HepG2 (cell line): ENCODE data around the gene PURB. TPM values are rescaled to one million over a fixed set of nuclear protein-coding genes. Genes with fewer than 3 reads are reported as not detected.

Experiments used
- ATAC-seq: fragments of 200-7000 bp; cut with Tn5 transposase; 3 replicates; pipeline ENCODE4 v1.9.1; 2020; ENCODE audit warnings: mild to moderate bottlenecking, moderate library complexity
- BruUV-seq: library from RNA; stranded (reverse); fragments of 400-500 nt; replicated peaks from 2 replicates; lab custom pipeline; 2021; lab: Mats Ljungman, UMichigan
- CTCF ChIA-PET: fragments of 300-600 bp; formaldehyde crosslinking; extraction: SDS; loops from one replicate; lab custom pipeline; 2021; ENCODE audit warnings: low total read pairs, inconsistent platforms, low intra/inter-chr PET ratio; lab: Yijun Ruan, JAX
- POLR2A ChIA-PET: fragments of 350-600 bp; sonication (Branson Sonifier 250); formaldehyde crosslinking; loops from one replicate; lab custom pipeline; 2020; ENCODE audit warnings: antibody characterized with exemption, inconsistent platforms; lab: Yijun Ruan, JAX
- DNase-seq: peaks from one replicate; pipeline ENCODE4 v3.0.0-alpha.2; 2015; ENCODE audit warnings: low spot score
- FAIRE-seq: peaks from 3 replicates; lab custom pipeline; 2011; peaks lifted over from hg19 to GRCh38; lab: Jason Lieb, UNC
- H2AFZ ChIP-seq: one replicate; pipeline ENCODE4 v1.6.1; 2011; ENCODE audit warnings: low read length, inconsistent platforms
- H3K27ac ChIP-seq: fragments of 300-600 bp; 3 replicates; pipeline ENCODE4 v1.8.0; 2011; ENCODE audit warnings: mixed run types, mild to moderate bottlenecking, mixed read lengths, low read length, inconsistent platforms; ENCODE audit not compliant: insufficient read depth; ENCODE audit errors: extremely low read length
- H3K27me3 ChIP-seq, 2 experiments: fragments of 200-600 bp in 1 of 2; 2 replicates in 1 of 2; 3 replicates in 1 of 2; pipeline versions ENCODE4 v1.6.0 to v1.8.0; 2011; ENCODE audit warnings: low read length in 2 of 2, mild to moderate bottlenecking in 2 of 2, moderate library complexity in 2 of 2, inconsistent platforms in 1 of 2; ENCODE audit not compliant: insufficient read depth in 2 of 2, control insufficient read depth in 1 of 2
- H3K36me3 ChIP-seq, 2 experiments: fragments of 200-600 bp in 1 of 2; replicated peaks in 1 of 2; 2 replicates in 1 of 2; 3 replicates in 1 of 2; pipeline versions ENCODE4 v1.5.1 to v1.8.0; 2011; ENCODE audit warnings: low read length in 2 of 2, inconsistent platforms in 1 of 2; ENCODE audit not compliant: insufficient read depth in 2 of 2, control insufficient read depth in 1 of 2
- H3K4me1 ChIP-seq: 2 replicates; pipeline ENCODE4 v1.5.1; 2012; ENCODE audit warnings: low read length, inconsistent platforms; ENCODE audit not compliant: insufficient read depth
- H3K4me2 ChIP-seq: 2 replicates; pipeline ENCODE4 v1.6.0; 2011; ENCODE audit warnings: low read depth, low read length, inconsistent platforms
- H3K4me3 ChIP-seq, 3 experiments: fragments of 200-600 bp in 1 of 3; sonication (generic), shearing (Covaris generic) in 1 of 3; replicated peaks in 1 of 3; 2 replicates each; pipeline ENCODE4 v1.5.1; 2011 to 2016; ENCODE audit warnings: low read length in 3 of 3, inconsistent platforms in 2 of 3, low read depth in 2 of 3, mild to moderate bottlenecking in 2 of 3, control low read depth in 1 of 3, mixed read lengths in 1 of 3; ENCODE audit not compliant: insufficient read depth in 1 of 3
- H3K79me2 ChIP-seq: one replicate; pipeline ENCODE4 v1.6.1; 2011; ENCODE audit warnings: low read length, inconsistent platforms; ENCODE audit not compliant: insufficient read depth
- H3K9ac ChIP-seq: 2 replicates; pipeline ENCODE4 v1.6.0; 2011; ENCODE audit warnings: mild to moderate bottlenecking, low read depth, low read length, inconsistent platforms; ENCODE audit not compliant: insufficient read depth
- H3K9me3 ChIP-seq: 2 replicates; pipeline ENCODE4 v1.5.1; 2012; ENCODE audit warnings: mild to moderate bottlenecking, low read length
- H4K20me1 ChIP-seq: 2 replicates; pipeline ENCODE4 v1.6.0; 2011; ENCODE audit warnings: inconsistent platforms, mild to moderate bottlenecking, low read length, moderate library complexity; ENCODE audit not compliant: insufficient read depth
- CENPT ChIP-seq: sonication (generic); formaldehyde crosslinking; IDR thresholded peaks from 2 replicates; pipeline ENCODE4 v1.8.0; 2022; ENCODE audit warnings: low read depth, mild to moderate bottlenecking, moderate library complexity, missing genetic modification reagents
- EP300 ChIP-seq, 3 experiments: sonication (generic) in 1 of 3; formaldehyde crosslinking in 1 of 3; IDR thresholded peaks; 2 replicates each; pipeline versions ENCODE4 v1.5.1 to v1.6.1; 2011 to 2020; ENCODE audit warnings: low read depth in 2 of 3, low read length in 2 of 3, borderline replicate concordance in 1 of 3, improper control_type of control experiment in 1 of 3, mild to moderate bottlenecking in 1 of 3, missing genetic modification reagents in 1 of 3, moderate library complexity in 1 of 3
- HNF4A ChIP-seq: sonication (generic); formaldehyde crosslinking; IDR thresholded peaks from 2 replicates; pipeline ENCODE4 v1.4.0; 2020; ENCODE audit warnings: missing genetic modification reagents
- KDM5B ChIP-seq: sonication (generic); formaldehyde crosslinking; IDR thresholded peaks from 2 replicates; pipeline ENCODE4 v1.4.0; 2020; ENCODE audit warnings: missing genetic modification reagents, mild to moderate bottlenecking, borderline replicate concordance
- MTA3 ChIP-seq: sonication (generic); formaldehyde crosslinking; IDR thresholded peaks from 2 replicates; pipeline ENCODE4 v1.4.0; 2020; ENCODE audit warnings: missing genetic modification reagents
- MZF1 ChIP-seq: sonication (generic); formaldehyde crosslinking; IDR thresholded peaks from 2 replicates; pipeline ENCODE4 v1.8.1; 2023; ENCODE audit warnings: mild to moderate bottlenecking, missing genetic modification reagents, borderline replicate concordance
- NFIB ChIP-seq: sonication (generic); formaldehyde crosslinking; IDR thresholded peaks from 2 replicates; pipeline ENCODE4 v1.9.0; 2021; ENCODE audit warnings: missing genetic modification reagents, mild to moderate bottlenecking, borderline replicate concordance
- NKX3-1 ChIP-seq: sonication (generic); formaldehyde crosslinking; IDR thresholded peaks from 2 replicates; pipeline ENCODE4 v1.5.0; 2020; ENCODE audit warnings: missing genetic modification reagents
- NR2C2 ChIP-seq: sonication (generic); formaldehyde crosslinking; IDR thresholded peaks from 2 replicates; pipeline ENCODE4 v1.4.0; 2020; ENCODE audit warnings: missing genetic modification reagents, mild to moderate bottlenecking, moderate library complexity, borderline replicate concordance
- NR2F2 ChIP-seq: IDR thresholded peaks from 2 replicates; pipeline ENCODE4 v1.6.1; 2012; ENCODE audit warnings: low read depth, inconsistent platforms, borderline replicate concordance
- NR2F6 ChIP-seq, 2 experiments: IDR thresholded peaks; 2 replicates each; pipeline ENCODE4 v1.6.1; 2016; ENCODE audit warnings: antibody characterized with exemption in 1 of 2, mild to moderate bottlenecking in 1 of 2
- PRMT3 ChIP-seq: sonication (generic); formaldehyde crosslinking; IDR thresholded peaks from 2 replicates; pipeline ENCODE4 v1.8.1; 2022; ENCODE audit warnings: low read depth, mild to moderate bottlenecking, moderate library complexity, missing genetic modification reagents, borderline replicate concordance
- TEAD3 ChIP-seq: optimal IDR thresholded peaks from 2 replicates; pipeline ENCODE3; 2016; ENCODE audit warnings: borderline replicate concordance
- ZFP82 ChIP-seq: sonication (generic); formaldehyde crosslinking; IDR thresholded peaks from 2 replicates; pipeline ENCODE4 v1.5.1; 2020; ENCODE audit warnings: mild to moderate bottlenecking, missing genetic modification reagents, borderline replicate concordance
- ZNF260 ChIP-seq: sonication (generic); formaldehyde crosslinking; IDR thresholded peaks from 2 replicates; pipeline ENCODE4 v1.4.0; 2020; ENCODE audit warnings: missing genetic modification reagents, low read depth, mild to moderate bottlenecking, borderline replicate concordance
- ZNF326 ChIP-seq: sonication (generic); formaldehyde crosslinking; IDR thresholded peaks from 2 replicates; pipeline ENCODE4 v1.4.0; 2020; ENCODE audit warnings: missing genetic modification reagents, borderline replicate concordance
- WGBS: methylation state at CpG from one replicate; pipeline ENCODE4 v1.1.6; 2017; ENCODE audit warnings: low lambda C conversion rate; 5-methylcytosine and 5-hydroxymethylcytosine counted together
- in situ Hi-C: cut with HindIII; loops from 2 replicates; pipeline ENCODE4 v1.10.0; 2017; ENCODE audit warnings: low pct_unique_long_range_greater_than_20kb; ENCODE audit not compliant: extremely low pct_ligation_motif_present
- intact Hi-C: fragments of 100-400 bp; cut with micrococcal nuclease; formaldehyde crosslinking; loops from one replicate; pipeline ENCODE4 v1.10.0; 2022; ENCODE audit not compliant: unreplicated experiment
- polyA plus RNA-seq, 8 experiments: library from polyadenylated mRNA; depleted of rRNA in 3 of 8; stranded (reverse) in 7 of 8; unstranded in 1 of 8; fragments of >200 nt; fragmentation: Illumina TruSeq in 4 of 8; extraction: Trizol in 4 of 8; gene quantifications; 2 replicates each; pipeline versions ENCODE4 v1.2.1 to v1.2.3, GENCODE V29; 2011 to 2016; ENCODE audit warnings: low read depth in 4 of 8, missing spikeins in 1 of 8, mixed read lengths in 1 of 8; ENCODE audit not compliant: insufficient read depth in 1 of 8
- total RNA-seq, 5 experiments: library from RNA; depleted of rRNA; stranded (reverse); fragments of >200 nt; fragmentation: Illumina TruSeq; extraction: Trizol; gene quantifications; 2 replicates each; pipeline ENCODE4 v1.2.3, GENCODE V29; 2016; ENCODE audit warnings: low read depth in 1 of 5
- TF ChIP-seq, protein P1 (sequence below): sonication (generic); formaldehyde crosslinking; IDR thresholded peaks from 2 replicates; pipeline ENCODE4 v1.5.1; 2020; ENCODE audit warnings: mild to moderate bottlenecking, missing genetic modification reagents, moderate library complexity
- TF ChIP-seq, protein P2 (sequence below): sonication (generic); formaldehyde crosslinking; IDR thresholded peaks from 2 replicates; pipeline ENCODE4 v1.9.0; 2022; ENCODE audit warnings: low read depth, missing genetic modification reagents

Gene PURB
- total and polyA plus RNA-seq, 2 of the 13 experiments (the other 11 are each of a cell fraction or from before 2014, with no cell fraction given): 2.3 to 4.3 TPM

DNA sequence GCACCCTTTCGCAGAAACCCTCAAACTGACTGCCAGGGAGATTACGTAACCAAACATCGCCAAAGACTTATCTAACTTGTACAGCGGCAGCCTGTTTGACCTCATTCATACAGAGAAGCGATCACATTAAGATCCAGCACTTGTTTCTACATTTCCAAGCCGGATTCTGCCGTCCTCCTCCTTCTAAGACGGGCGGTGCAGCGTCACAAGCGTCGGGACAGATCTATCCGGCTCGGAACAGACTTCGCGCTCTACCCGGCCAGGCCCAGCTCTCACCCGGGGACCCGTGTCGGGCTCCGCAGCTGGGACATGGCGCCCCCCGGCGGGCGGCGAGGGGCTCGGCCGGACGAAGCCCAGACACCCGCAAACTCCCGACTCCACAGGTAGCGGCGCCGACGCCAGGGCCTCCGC lies 37.8 kb downstream of the PURB start:
- FAIRE-seq (no peak), DNase-seq (peak; percentile 69), ATAC-seq (peak; percentile 83)
- H3K9ac ChIP-seq: peak overlapping the region; percentile 91
- ChIA-PET POLR2A (interaction anchor here (0.5 to 2.9 kb wide), 23 partner anchors 10 to 298 kb away, joined by 3 to 20 read pairs (median 5); partner anchors contain the start of genes OGDH, PURB and TMED4), CTCF (interaction anchor here (1.1 to 2.3 kb wide), 4 partner anchors 50 to 260 kb away, joined by 3 to 9 read pairs (median 6); no protein-coding TSS in a partner anchor)
- peak overlapping the region; percentile 60 for H2AFZ ChIP-seq
- 2% methylated on average over 22 of the region's 36 CpGs for WGBS
- H3K4me2 ChIP-seq: peak overlapping the region; percentile 69
- H3K4me1 ChIP-seq: peaks cover 40% of the 10 kb centered on the region
- H3K4me3 ChIP-seq: peak overlapping the region; percentile 64 to 92 (median 85)
- H3K9me3 ChIP-seq: no peaks in the 10 kb centered on the region
- in situ Hi-C loops (no loop called here), intact Hi-C loops (loop anchor here (1.0 kb wide), 1 partner anchor 259 kb away; no protein-coding TSS in a partner anchor)
- peaks cover 49% of the 10 kb centered on the region for H3K79me2 ChIP-seq
- BruUV-seq: no TSS peak
- peaks cover 0 to 9% of the 10 kb centered on the region in 2 experiments; a peak in 2 of 5 replicates for H3K36me3 ChIP-seq
- peak overlapping the region; percentile 83 for H3K27ac ChIP-seq
- H3K27me3 ChIP-seq: no peaks in the 10 kb centered on the region; a peak in 1 of 5 replicates
- peaks cover 20% of the 10 kb centered on the region for H4K20me1 ChIP-seq
- no peak for TF ChIP-seq MTA3 (CRISPR knock-in tag)
- TF ChIP-seq HNF4A: no peak
- no peak for TF ChIP-seq NR2F6 (IDR thresholded peaks at IDR 0.05)
- TF ChIP-seq NR2F6 (CRISPR knock-in tag; IDR thresholded peaks at IDR 0.05): no peak
- TF ChIP-seq, protein P1, sequence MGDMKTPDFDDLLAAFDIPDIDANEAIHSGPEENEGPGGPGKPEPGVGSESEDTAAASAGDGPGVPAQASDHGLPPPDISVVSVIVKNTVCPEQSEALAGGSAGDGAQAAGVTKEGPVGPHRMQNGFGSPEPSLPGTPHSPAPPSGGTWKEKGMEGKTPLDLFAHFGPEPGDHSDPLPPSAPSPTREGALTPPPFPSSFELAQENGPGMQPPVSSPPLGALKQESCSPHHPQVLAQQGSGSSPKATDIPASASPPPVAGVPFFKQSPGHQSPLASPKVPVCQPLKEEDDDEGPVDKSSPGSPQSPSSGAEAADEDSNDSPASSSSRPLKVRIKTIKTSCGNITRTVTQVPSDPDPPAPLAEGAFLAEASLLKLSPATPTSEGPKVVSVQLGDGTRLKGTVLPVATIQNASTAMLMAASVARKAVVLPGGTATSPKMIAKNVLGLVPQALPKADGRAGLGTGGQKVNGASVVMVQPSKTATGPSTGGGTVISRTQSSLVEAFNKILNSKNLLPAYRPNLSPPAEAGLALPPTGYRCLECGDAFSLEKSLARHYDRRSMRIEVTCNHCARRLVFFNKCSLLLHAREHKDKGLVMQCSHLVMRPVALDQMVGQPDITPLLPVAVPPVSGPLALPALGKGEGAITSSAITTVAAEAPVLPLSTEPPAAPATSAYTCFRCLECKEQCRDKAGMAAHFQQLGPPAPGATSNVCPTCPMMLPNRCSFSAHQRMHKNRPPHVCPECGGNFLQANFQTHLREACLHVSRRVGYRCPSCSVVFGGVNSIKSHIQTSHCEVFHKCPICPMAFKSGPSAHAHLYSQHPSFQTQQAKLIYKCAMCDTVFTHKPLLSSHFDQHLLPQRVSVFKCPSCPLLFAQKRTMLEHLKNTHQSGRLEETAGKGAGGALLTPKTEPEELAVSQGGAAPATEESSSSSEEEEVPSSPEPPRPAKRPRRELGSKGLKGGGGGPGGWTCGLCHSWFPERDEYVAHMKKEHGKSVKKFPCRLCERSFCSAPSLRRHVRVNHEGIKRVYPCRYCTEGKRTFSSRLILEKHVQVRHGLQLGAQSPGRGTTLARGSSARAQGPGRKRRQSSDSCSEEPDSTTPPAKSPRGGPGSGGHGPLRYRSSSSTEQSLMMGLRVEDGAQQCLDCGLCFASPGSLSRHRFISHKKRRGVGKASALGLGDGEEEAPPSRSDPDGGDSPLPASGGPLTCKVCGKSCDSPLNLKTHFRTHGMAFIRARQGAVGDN: peak; percentile 33
- no peak for TF ChIP-seq NR2F2
- 0 out of 4 replicates have a peak, but pooled peaks of 1 of the 2 experiments have one; percentile 1 for TF ChIP-seq EP300 (IDR thresholded peaks at IDR 0.05; ENCODE audit: low read depth in 2 of 2, low read length in 2 of 2)
- TF ChIP-seq EP300 (CRISPR knock-in tag; IDR thresholded peaks at IDR 0.05; ENCODE audit: borderline replicate concordance): no peak
- TF ChIP-seq ZFP82 (CRISPR knock-in tag): 0 out of 2 replicates have a peak, but pooled peaks have one; percentile 84
- TF ChIP-seq PRMT3 (CRISPR knock-in tag): 0 out of 2 replicates have a peak, but pooled peaks have one; percentile 27
- TF ChIP-seq, protein P2, sequence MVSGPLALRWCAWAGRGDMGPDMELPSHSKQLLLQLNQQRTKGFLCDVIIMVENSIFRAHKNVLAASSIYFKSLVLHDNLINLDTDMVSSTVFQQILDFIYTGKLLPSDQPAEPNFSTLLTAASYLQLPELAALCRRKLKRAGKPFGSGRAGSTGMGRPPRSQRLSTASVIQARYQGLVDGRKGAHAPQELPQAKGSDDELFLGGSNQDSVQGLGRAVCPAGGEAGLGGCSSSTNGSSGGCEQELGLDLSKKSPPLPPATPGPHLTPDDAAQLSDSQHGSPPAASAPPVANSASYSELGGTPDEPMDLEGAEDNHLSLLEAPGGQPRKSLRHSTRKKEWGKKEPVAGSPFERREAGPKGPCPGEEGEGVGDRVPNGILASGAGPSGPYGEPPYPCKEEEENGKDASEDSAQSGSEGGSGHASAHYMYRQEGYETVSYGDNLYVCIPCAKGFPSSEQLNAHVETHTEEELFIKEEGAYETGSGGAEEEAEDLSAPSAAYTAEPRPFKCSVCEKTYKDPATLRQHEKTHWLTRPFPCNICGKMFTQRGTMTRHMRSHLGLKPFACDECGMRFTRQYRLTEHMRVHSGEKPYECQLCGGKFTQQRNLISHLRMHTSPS: no peak
- no peak for TF ChIP-seq CENPT
- no peak for TF ChIP-seq NR2C2 (CRISPR knock-in tag)
- no peak for TF ChIP-seq NKX3-1 (CRISPR knock-in tag)
- no peak for TF ChIP-seq NFIB (CRISPR knock-in tag)
- TF ChIP-seq ZNF260 (CRISPR knock-in tag): no peak
- TF ChIP-seq KDM5B (CRISPR knock-in tag): 0 out of 2 replicates have a peak, but pooled peaks have one; percentile 20
- no peak for TF ChIP-seq TEAD3 (CRISPR knock-in tag)
- TF ChIP-seq ZNF326 (CRISPR knock-in tag): no peak
- TF ChIP-seq MZF1: no peak
